ENCODE results near the gene SH2D4B.

The SH2D4B gene

GRCh38 chr10:80544316-80544953, 6.7 kb downstream of the SH2D4B start:
- no peak for ATAC-seq

- no peak for ATAC-seq
Measured at GRCh38 chr10:80545258-80545881, 7.7 kb downstream of the SH2D4B start.

GRCh38 chr10:80552151-80552646, 14.5 kb downstream of the SH2D4B start:
- ATAC-seq, result no peak

- no peak for ATAC-seq
Measured at GRCh38 chr10:80553436-80553835, 15.7 kb downstream of the SH2D4B start.

GRCh38 chr10:80554050-80554449, 16.3 kb downstream of the SH2D4B start:
- ATAC-seq, result no peak

GRCh38 chr10:80555415-80555814, 17.7 kb downstream of the SH2D4B start:
- no peak for ATAC-seq

- ATAC-seq, result no peak
Measured at GRCh38 chr10:80561950-80562349, 24.2 kb downstream of the SH2D4B start.

GRCh38 chr10:80567292-80567691, 29.6 kb downstream of the SH2D4B start:
- ATAC-seq, result no peak

- no peak for ATAC-seq
Measured at GRCh38 chr10:80569131-80569895, 31.6 kb downstream of the SH2D4B start.

GRCh38 chr10:80571352-80571751, 33.6 kb downstream of the SH2D4B start:
- ATAC-seq, result no peak

GRCh38 chr10:80579181-80579763, 41.6 kb downstream of the SH2D4B start:
- ATAC-seq, result no peak

- ATAC-seq, result no peak
Measured at GRCh38 chr10:80579849-80580637, 42.3 kb downstream of the SH2D4B start.

GRCh38 chr10:80580638-80581468, 43.2 kb downstream of the SH2D4B start:
- ATAC-seq, result no peak

GRCh38 chr10:80581469-80581835, 43.8 kb downstream of the SH2D4B start:
- no peak for ATAC-seq

GRCh38 chr10:80582286-80582960, 44.7 kb downstream of the SH2D4B start:
- no peak for ATAC-seq

- ATAC-seq, result no peak
Measured at GRCh38 chr10:80583685-80584084, 46.0 kb downstream of the SH2D4B start.

GRCh38 chr10:80585812-80586211, 48.1 kb downstream of the SH2D4B start:
- no peak for ATAC-seq

GRCh38 chr10:80588546-80588945, 50.8 kb downstream of the SH2D4B start:
- no peak for ATAC-seq

GRCh38 chr10:80589726-80590373, 52.1 kb downstream of the SH2D4B start:
- ATAC-seq, result peak in 1 of 2 donors; percentile 36

GRCh38 chr10:80590585-80591125, 53.0 kb downstream of the SH2D4B start:
- no peak for ATAC-seq

Measured in activated CD4-positive, CD25-positive, alpha-beta regulatory T cell treated with anti-CD3 and anti-CD28 coated beads, Interleukin-2, amount 50 U/mL, for 24 hours (primary cell).